ENCODE measurements around the gene RSF1.
"Not testable (repeated sequence)": the region's sequence is repeated elsewhere in the genome, so short reads cannot be mapped to it uniquely, and the experiment has no call there.

The RSF1 gene

GRCh38 chr11:77672264-77672663, 148.3 kb downstream of the RSF1 start:
- DNase-seq (ENCODE audit: low read depth, low spot score) = no peak

GRCh38 chr11:77669848-77670511, 150.5 kb downstream of the RSF1 start:
- DNase-seq (ENCODE audit: low read depth, low spot score) = no peak

GRCh38 chr11:77668760-77669159, 151.8 kb downstream of the RSF1 start:
- DNase-seq (ENCODE audit: low read depth, low spot score) = no peak

- DNase-seq (ENCODE audit: low read depth, low spot score) = no peak
These were observed 155.1 kb downstream of the RSF1 start for GRCh38 chr11:77665240-77665965.

GRCh38 chr11:77661670-77662069, 158.9 kb downstream of the RSF1 start:
- DNase-seq (ENCODE audit: low read depth, low spot score) = no peak

- no peak for DNase-seq (ENCODE audit: low read depth, low spot score)
These were observed 159.6 kb downstream of the RSF1 start for GRCh38 chr11:77660947-77661346.

GRCh38 chr11:77658213-77659013, 162.1 kb downstream of the RSF1 start:
- DNase-seq (ENCODE audit: low read depth, low spot score) = no peak

GRCh38 chr11:77656362-77656761, 164.2 kb downstream of the RSF1 start:
- no peak for DNase-seq (ENCODE audit: low read depth, low spot score)

GRCh38 chr11:77654770-77655434, 165.6 kb downstream of the RSF1 start:
- DNase-seq (ENCODE audit: low read depth, low spot score) = no peak

- DNase-seq (ENCODE audit: low read depth, low spot score) = no peak
These were observed 170.4 kb downstream of the RSF1 start for GRCh38 chr11:77650123-77650522.

GRCh38 chr11:77647654-77648305, 172.7 kb downstream of the RSF1 start:
- no peak for DNase-seq (ENCODE audit: low read depth, low spot score)

- DNase-seq (ENCODE audit: low read depth, low spot score) = no peak
These were observed 175.6 kb downstream of the RSF1 start for GRCh38 chr11:77644887-77645286.

- no peak for DNase-seq (ENCODE audit: low read depth, low spot score)
These were observed 178.3 kb downstream of the RSF1 start for GRCh38 chr11:77642228-77642627.

- peak; percentile 49 for DNase-seq (ENCODE audit: low read depth, low spot score)
These were observed 183.0 kb downstream of the RSF1 start, which contains the start of gene CLNS1A for GRCh38 chr11:77637345-77638165. Gene CLNS1A (minus strand): TSS chr11:77637794. CDS start chr11:77637714, 80 bp downstream.

GRCh38 chr11:77636731-77637344, 183.7 kb downstream of the RSF1 start:
- no peak for DNase-seq (ENCODE audit: low read depth, low spot score)

GRCh38 chr11:77633926-77634325, 186.6 kb downstream of the RSF1 start:
- not testable (repeated sequence) for DNase-seq (ENCODE audit: low read depth, low spot score)

GRCh38 chr11:77630157-77630710, 190.3 kb downstream of the RSF1 start:
- no peak for DNase-seq (ENCODE audit: low read depth, low spot score)

- DNase-seq (ENCODE audit: low read depth, low spot score) = no peak
These were observed 200.8 kb downstream of the RSF1 start for GRCh38 chr11:77619576-77620198.

- DNase-seq (ENCODE audit: low read depth, low spot score) = no peak
These were observed 202.6 kb downstream of the RSF1 start for GRCh38 chr11:77617892-77618291.

All from activated naive CD8-positive, alpha-beta T cell treated with anti-CD3 and anti-CD28 coated beads, Interleukin-2, amount 50 U/mL, for 16 hours (primary cell).